GM21619 (cell line): Measurements from ENCODE around the gene SNED1.

Experiments
- ATAC-seq: cut with Tn5 transposase; IDR thresholded peaks from one replicate; pipeline ENCODE4 v1.9.1; 2021; ENCODE audit not compliant: unreplicated experiment

The SNED1 gene

GRCh38 chr2:241003830-241004564 lies 5.6 kb downstream of the SNED1 start:
- ATAC-seq, result no peak

- no peak for ATAC-seq
Measured at GRCh38 chr2:241005569-241005968, 7.2 kb downstream of the SNED1 start.

- no peak for ATAC-seq
Measured at GRCh38 chr2:241006412-241006811, 8.0 kb downstream of the SNED1 start.

GRCh38 chr2:241007111-241007510 lies 8.7 kb downstream of the SNED1 start:
- ATAC-seq, result no peak

GRCh38 chr2:241007880-241008710 lies 9.7 kb downstream of the SNED1 start:
- no peak for ATAC-seq

- no peak for ATAC-seq
Measured at GRCh38 chr2:241008711-241009121, 10.3 kb downstream of the SNED1 start.

- no peak for ATAC-seq
Measured at GRCh38 chr2:241009191-241009590, 10.8 kb downstream of the SNED1 start.

- no peak for ATAC-seq
Measured at GRCh38 chr2:241009601-241010530, 11.4 kb downstream of the SNED1 start.

- no peak for ATAC-seq
Measured at GRCh38 chr2:241010531-241011295, 12.3 kb downstream of the SNED1 start.

- no peak for ATAC-seq
Measured at GRCh38 chr2:241011296-241011600, 12.8 kb downstream of the SNED1 start.

- ATAC-seq, result no peak
Measured at GRCh38 chr2:241011751-241012510, 13.5 kb downstream of the SNED1 start.

- ATAC-seq, result no peak
Measured at GRCh38 chr2:241014224-241014623, 15.8 kb downstream of the SNED1 start.

- ATAC-seq, result no peak
Measured at GRCh38 chr2:241014764-241015163, 16.3 kb downstream of the SNED1 start.

- no peak for ATAC-seq
Measured at GRCh38 chr2:241015439-241015838, 17.0 kb downstream of the SNED1 start.

- ATAC-seq, result no peak
Measured at GRCh38 chr2:241017228-241017940, 19.0 kb downstream of the SNED1 start.

GRCh38 chr2:241018051-241018891 lies 19.9 kb downstream of the SNED1 start:
- no peak for ATAC-seq

GRCh38 chr2:241019441-241020139 lies 21.2 kb downstream of the SNED1 start:
- ATAC-seq, result no peak

GRCh38 chr2:241020201-241020600 lies 21.8 kb downstream of the SNED1 start:
- ATAC-seq, result no peak
